GM19023 (cell line): ENCODE measurements around the gene BDKRB1.
"Not testable (repeated sequence)": the region's sequence is repeated elsewhere in the genome, so short reads cannot be mapped to it uniquely, and the experiment has no call there.

Experiments
- ATAC-seq: cut with Tn5 transposase; IDR thresholded peaks from one replicate; pipeline ENCODE4 v1.9.1; 2021; ENCODE audit warnings: mild to moderate bottlenecking, moderate library complexity; ENCODE audit not compliant: unreplicated experiment

Gene BDKRB1

DNA sequence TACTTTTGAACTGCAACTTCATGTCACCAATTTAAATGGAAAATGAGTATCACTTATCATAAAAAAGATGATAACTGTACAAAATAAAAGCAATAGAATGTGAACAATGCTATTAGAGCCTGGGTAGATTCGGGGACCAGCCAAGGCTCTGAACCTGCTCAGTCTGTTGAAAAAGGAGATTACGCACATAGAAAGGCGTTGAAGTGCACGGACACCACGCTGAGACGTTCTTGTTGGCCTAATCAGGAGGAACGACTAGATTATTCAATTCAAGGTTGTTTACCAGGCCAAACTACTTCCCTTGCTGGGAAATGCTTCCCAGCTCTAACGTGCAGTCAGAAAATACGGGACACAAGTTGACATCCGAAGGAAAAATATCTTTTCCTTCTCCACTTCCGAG is 23.5 kb upstream of the BDKRB1 start:
- ATAC-seq, result no peak

GRCh38 chr14:96233661-96234060 is 22.3 kb upstream of the BDKRB1 start:
- ATAC-seq, result no peak

DNA sequence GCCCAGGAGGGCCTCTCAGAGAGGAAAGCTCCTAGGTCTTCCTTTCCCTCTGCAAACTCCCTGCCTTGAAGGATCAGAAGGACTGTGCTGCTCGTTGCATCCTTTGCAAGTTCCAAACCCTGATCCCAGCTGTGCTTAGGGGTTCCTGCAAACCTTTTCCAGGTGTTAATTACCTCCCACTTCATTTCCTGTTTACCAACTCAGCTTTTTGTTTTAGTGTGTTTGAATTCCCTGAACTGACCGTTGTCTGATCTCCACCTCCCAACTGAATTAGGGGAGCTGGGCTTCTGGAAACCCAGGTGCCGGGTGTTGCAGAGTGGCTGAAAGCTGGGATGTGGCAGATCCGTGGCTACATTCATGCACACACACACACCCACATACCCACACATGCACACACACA is 20.6 kb upstream of the BDKRB1 start:
- ATAC-seq, result no peak

DNA sequence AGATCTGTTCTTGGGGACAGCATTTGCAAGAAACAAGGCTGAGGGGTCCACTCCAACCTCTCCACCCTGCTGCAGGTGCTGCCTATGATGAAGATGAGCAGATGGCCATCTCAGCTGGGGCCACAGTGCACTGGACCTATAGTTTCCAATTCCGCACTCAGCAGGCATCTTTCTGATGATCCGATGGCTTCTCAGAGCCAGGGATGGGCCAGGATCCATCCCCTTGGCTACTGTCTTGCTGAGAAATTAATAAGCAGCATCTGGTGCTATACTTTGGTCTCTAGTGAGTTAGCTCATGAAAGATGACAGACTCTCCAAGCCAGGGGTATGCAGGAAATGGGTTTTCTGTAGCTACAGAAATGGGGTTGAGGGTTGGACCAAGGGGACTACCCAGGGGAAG is 18.4 kb upstream of the BDKRB1 start:
- no peak for ATAC-seq

DNA sequence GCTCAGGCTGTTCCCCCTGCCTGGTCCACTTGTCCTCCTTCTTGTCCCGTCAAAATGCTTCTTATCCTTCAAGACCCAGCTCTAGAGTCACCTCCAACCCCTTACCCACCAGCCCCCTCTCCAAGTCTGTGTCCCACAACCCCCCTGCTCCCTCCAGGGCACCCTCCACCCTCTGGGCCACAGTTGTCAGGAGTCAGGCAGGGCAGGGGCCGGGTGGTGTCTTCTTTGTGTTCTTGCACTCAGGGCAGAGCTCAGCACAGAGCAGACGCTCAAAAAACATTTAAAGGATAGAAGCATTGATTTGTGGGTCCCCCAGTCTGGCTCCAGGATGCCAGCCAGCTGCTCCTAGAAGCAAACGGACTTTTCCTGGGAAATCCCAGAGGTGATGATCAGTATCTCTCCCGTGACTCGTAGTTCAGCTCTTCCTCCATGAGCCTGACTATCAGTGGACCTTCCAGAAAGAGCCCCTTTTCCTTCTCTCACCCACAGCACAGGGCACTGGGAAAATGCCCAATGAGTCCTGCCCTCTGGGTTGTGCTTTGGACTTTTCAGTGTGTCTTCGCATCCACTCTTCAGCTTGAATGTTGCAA is 17.2 kb upstream of the BDKRB1 start:
- no peak for ATAC-seq

- no peak for ATAC-seq
Observed at GRCh38 chr14:96239711-96240141, 16.3 kb upstream of the BDKRB1 start.

DNA sequence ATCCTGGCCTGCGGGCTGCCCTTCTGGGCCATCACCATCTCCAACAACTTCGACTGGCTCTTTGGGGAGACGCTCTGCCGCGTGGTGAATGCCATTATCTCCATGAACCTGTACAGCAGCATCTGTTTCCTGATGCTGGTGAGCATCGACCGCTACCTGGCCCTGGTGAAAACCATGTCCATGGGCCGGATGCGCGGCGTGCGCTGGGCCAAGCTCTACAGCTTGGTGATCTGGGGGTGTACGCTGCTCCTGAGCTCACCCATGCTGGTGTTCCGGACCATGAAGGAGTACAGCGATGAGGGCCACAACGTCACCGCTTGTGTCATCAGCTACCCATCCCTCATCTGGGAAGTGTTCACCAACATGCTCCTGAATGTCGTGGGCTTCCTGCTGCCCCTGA is 15.4 kb upstream of the BDKRB1 start:
- ATAC-seq, result no peak

- no peak for ATAC-seq
Observed at GRCh38 chr14:96242126-96242525, 13.9 kb upstream of the BDKRB1 start.

GRCh38 chr14:96243785-96244184 is 12.2 kb upstream of the BDKRB1 start:
- no peak for ATAC-seq

- ATAC-seq, result not testable (repeated sequence)
Observed at GRCh38 chr14:96245074-96245473, 10.9 kb upstream of the BDKRB1 start.

GRCh38 chr14:96245710-96246538 is 10.1 kb upstream of the BDKRB1 start:
- ATAC-seq, result no peak

DNA sequence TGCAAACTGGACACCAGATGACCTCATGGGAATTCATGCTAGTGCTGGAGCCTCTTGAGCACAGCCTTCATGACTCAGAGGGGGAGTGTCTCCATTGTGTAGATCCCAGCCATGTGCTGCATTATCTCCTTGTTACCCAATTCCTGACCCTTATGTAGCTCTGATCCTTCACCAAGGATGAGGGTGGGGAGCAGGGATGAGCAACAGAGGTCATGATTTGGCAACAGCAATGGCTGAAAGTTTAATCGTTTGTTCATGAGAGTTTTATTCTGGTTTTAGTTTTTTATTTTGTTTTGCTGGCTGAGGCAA is 9.5 kb upstream of the BDKRB1 start:
- ATAC-seq, result no peak

GRCh38 chr14:96247031-96247430 is 9.0 kb upstream of the BDKRB1 start:
- ATAC-seq, result no peak

DNA sequence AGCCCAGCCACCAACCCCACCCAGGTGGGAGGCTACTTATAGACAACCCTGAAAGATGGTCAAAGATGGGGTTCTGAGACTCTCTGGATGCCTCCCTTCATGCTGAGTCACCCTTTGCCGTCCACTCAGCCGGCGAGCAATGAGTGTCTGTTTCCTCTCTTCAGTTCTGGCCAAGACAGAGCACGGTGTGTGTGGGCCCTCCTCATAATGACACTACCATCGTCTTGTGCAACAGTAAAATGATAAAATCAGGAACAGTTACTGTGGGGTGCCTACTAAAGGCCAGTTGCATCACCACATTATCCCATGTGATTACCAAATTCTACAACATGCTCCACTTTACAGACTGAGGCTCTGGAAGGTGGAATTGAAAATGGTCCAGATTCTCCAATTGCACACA is 7.0 kb upstream of the BDKRB1 start:
- ATAC-seq, result no peak

- no peak for ATAC-seq
Observed at GRCh38 chr14:96250485-96250884, 5.5 kb upstream of the BDKRB1 start.

- no peak for ATAC-seq
Observed at GRCh38 chr14:96251656-96252155, 4.3 kb upstream of the BDKRB1 start.

DNA sequence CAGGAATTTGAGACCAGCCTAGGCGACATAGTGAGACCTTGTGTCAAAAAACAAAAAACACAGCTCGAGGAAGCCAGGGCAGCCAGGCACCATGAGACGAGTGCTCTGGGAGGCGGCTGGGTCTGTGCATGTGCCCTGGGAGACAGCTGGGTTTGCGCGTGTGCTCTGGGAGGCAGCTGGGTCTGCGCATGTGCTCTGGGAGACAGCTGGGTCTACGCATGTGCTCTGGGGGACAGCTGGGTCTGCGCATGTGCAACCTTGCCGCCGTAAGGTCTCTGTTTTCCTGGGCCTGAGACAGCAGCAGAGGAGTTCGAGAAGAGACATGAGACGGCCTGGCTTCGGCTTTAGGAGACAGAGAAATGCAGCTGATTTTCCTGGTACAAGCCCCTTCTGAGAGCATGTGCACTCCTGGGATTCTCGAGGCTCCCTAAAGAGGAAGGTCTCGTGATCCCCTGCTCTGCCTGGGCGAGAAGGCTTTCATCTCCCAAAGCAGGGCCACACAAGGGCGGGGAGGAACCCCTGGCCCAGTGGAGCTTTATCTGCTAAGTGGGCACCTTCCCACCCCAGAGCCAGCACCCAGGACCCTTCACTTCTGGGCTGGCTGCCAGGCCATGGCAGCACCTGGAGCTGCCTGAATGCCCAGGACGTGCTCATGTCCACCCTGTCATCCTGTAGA is 3.5 kb upstream of the BDKRB1 start:
- ATAC-seq, result no peak

DNA sequence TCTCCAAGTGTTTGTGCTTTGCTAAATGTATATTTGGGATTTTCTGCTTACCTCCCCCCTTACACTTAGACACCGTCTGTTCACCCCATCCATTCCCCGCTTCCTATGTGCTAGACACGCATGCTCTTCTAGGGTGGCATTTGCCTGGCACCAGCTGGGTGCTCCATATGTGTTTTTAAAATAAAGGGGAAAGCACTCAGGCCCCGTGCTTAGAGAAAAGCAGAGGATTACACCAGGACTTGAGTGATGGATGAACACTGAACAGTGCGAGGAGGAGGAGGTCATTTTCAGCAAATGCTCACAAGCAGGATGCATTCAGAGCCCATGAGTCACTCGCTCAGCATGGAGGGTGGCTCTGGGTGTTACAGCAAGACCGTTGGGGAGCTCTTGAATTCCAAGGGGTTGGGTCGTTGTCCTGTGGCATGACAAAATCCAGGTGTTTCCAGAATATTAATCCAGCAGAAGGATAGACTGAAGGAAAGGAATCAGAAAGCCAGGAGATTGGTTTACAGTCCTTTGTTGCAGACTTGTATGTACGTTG is 2.9 kb upstream of the BDKRB1 start:
- no peak for ATAC-seq

- no peak for ATAC-seq
Observed at GRCh38 chr14:96254687-96255086, 1.3 kb upstream of the BDKRB1 start.

DNA sequence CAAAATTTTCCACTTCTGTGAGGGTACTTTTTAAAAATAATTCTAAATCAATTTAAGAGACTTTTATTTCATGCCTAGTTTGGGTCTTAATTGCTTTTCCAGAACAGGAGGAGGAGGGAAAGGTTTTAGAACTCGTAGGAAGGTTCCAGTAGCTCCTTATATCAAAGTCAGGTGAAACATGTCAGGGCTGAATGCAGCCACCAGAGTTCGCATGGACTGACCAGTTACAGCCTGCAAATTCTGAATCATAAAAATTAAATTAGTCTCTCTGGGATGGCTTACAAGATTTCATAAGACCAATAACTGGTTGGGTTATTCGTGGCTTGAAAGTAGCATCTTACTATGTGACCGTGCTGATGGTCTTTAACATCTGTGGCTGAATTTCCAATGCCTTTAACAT is 397 bp downstream of the BDKRB1 start:
- ATAC-seq, result no peak

GRCh38 chr14:96257056-96257455 is 1.0 kb downstream of the BDKRB1 start:
- ATAC-seq, result no peak

DNA sequence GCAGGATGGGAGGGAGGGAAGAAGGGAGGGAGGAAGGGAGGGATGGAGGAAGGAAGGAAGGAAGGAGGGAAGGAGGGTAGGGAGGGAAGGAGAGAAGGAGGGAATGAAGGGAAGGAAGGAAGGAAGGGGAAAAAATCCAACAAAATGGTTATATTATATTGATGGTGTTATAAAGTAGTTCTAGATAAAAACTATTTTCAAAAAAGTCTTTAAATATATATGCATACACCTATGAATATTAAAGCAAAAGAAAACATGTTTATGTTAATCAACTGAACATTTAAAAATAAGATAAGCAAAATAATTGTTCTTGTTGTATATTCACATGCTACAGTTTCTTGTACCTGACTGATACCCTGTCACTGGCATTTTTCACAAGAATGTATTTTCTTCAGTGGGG is 1.9 kb downstream of the BDKRB1 start:
- ATAC-seq, result no peak
